HTERT RPE-1 (cell line): ENCODE data around the gene SLC22A14.
"Not testable (repeated sequence)": the region's sequence is repeated elsewhere in the genome, so short reads cannot be mapped to it uniquely, and the experiment has no call there.

Source experiments
- in situ Hi-C: fragments of 300-500 bp; cut with MboI; formaldehyde crosslinking; loops from 4 replicates; pipeline ENCODE4 v1.14.3; 2020; ENCODE audit warnings: low sequenced_read_pairs

SLC22A14 gene

GRCh38 chr3:38313263-38313662 is 31.2 kb downstream of the SLC22A14 start:
- in situ Hi-C loops, result no loop called here

- in situ Hi-C loops, result no loop called here
These were observed 31.6 kb downstream of the SLC22A14 start for GRCh38 chr3:38313695-38314094.

GRCh38 chr3:38314112-38314763 is 32.1 kb downstream of the SLC22A14 start:
- in situ Hi-C loops, result no loop called here

GRCh38 chr3:38314764-38315487 is 32.8 kb downstream of the SLC22A14 start:
- in situ Hi-C loops, result no loop called here

GRCh38 chr3:38315488-38316230 is 33.6 kb downstream of the SLC22A14 start:
- in situ Hi-C loops, result no loop called here

GRCh38 chr3:38316356-38317191 is 34.5 kb downstream of the SLC22A14 start:
- in situ Hi-C loops, result no loop called here

- in situ Hi-C loops, result no loop called here
These were observed 35.2 kb downstream of the SLC22A14 start for GRCh38 chr3:38317192-38317759.

- in situ Hi-C loops, result no loop called here
These were observed 36.9 kb downstream of the SLC22A14 start for GRCh38 chr3:38318766-38319671.

- in situ Hi-C loops, result not testable (repeated sequence)
These were observed 38.5 kb downstream of the SLC22A14 start for GRCh38 chr3:38320638-38321037.

- in situ Hi-C loops, result no loop called here
These were observed 41.0 kb downstream of the SLC22A14 start for GRCh38 chr3:38323060-38323459.

GRCh38 chr3:38325256-38325655 is 43.2 kb downstream of the SLC22A14 start:
- in situ Hi-C loops, result no loop called here

- in situ Hi-C loops, result no loop called here
These were observed 45.4 kb downstream of the SLC22A14 start for GRCh38 chr3:38327335-38328009.

- in situ Hi-C loops, result no loop called here
These were observed 49.3 kb downstream of the SLC22A14 start for GRCh38 chr3:38331257-38332022.

- in situ Hi-C loops, result no loop called here
These were observed 50.1 kb downstream of the SLC22A14 start for GRCh38 chr3:38332201-38332600.

- in situ Hi-C loops, result no loop called here
These were observed 52.3 kb downstream of the SLC22A14 start for GRCh38 chr3:38334142-38335055.

GRCh38 chr3:38335263-38335662 is 53.2 kb downstream of the SLC22A14 start:
- in situ Hi-C loops, result no loop called here

- in situ Hi-C loops, result no loop called here
These were observed 55.6 kb downstream of the SLC22A14 start for GRCh38 chr3:38337703-38338102.
